K562 (cell line): ENCODE data around the gene HOXB8. TPM values are rescaled to one million over a fixed set of nuclear protein-coding genes. Genes with fewer than 3 reads are reported as not detected.
A peak's percentile ranks its signal among the peaks of the same experiment; 100 is the strongest.

Source experiments
- ARID4B ChIP-seq: sonication (generic); formaldehyde crosslinking; IDR thresholded peaks from 2 replicates; pipeline ENCODE4 v1.8.0; 2022; ENCODE audit warnings: mild to moderate bottlenecking, missing genetic modification reagents
- BRD4 ChIP-seq: fragments of 200-600 bp; sonication (generic); IDR thresholded peaks from 2 replicates; pipeline ENCODE4 v1.6.1; 2017; ENCODE audit warnings: inconsistent platforms
- CBX2 ChIP-seq: fragments of 200-600 bp; sonication (generic); IDR thresholded peaks from one replicate; pipeline ENCODE4 v1.6.1; 2012; ENCODE audit warnings: mild to moderate bottlenecking, low read length, inconsistent platforms; ENCODE audit not compliant: insufficient read depth, poor library complexity, severe bottlenecking
- FOXA3 ChIP-seq, 2 experiments: fragments of 450-650 bp in 1 of 2; sonication (generic) in 1 of 2; formaldehyde crosslinking; IDR thresholded peaks in 1 of 2; conservative IDR thresholded peaks in 1 of 2; 2 replicates each; pipeline versions ENCODE4 v1.4.0 to v1.8.0; 2020 to 2022; ENCODE audit warnings: mild to moderate bottlenecking in 2 of 2, missing genetic modification reagents in 1 of 2
- HDAC6 ChIP-seq: IDR thresholded peaks from 2 replicates; pipeline ENCODE4 v1.6.1; 2012; ENCODE audit warnings: low read depth, mild to moderate bottlenecking, control low read depth, inconsistent platforms, low read length, moderate library complexity
- MBD1 ChIP-seq: fragments of 250-450 bp; sonication (Bioruptor Pico); IDR thresholded peaks from 2 replicates; pipeline ENCODE4 v1.8.0; 2022; ENCODE audit warnings: inconsistent platforms
- MEIS2 ChIP-seq: fragments of 450-650 bp; IDR thresholded peaks from 2 replicates; pipeline ENCODE4 v1.6.1; 2014; ENCODE audit warnings: mild to moderate bottlenecking; ENCODE audit not compliant: partially characterized antibody
- PCBP2 ChIP-seq: fragments of 200-400 bp; formaldehyde crosslinking; IDR thresholded peaks from 2 replicates; pipeline ENCODE4 v1.6.1; 2018; ENCODE audit warnings: low read length, low read depth, mild to moderate bottlenecking, moderate library complexity; ENCODE audit not compliant: poor library complexity, severe bottlenecking
- PRMT5 ChIP-seq: sonication (generic); formaldehyde crosslinking; IDR thresholded peaks from 2 replicates; pipeline ENCODE4 v1.5.0; 2020; ENCODE audit warnings: missing genetic modification reagents
- RAD21 ChIP-seq, 2 experiments: fragments of 250-450 bp in 1 of 2; fragments of 450-650 bp in 1 of 2; sonication (Bioruptor Pico) in 1 of 2; formaldehyde crosslinking in 1 of 2; IDR thresholded peaks in 1 of 2; conservative IDR thresholded peaks in 1 of 2; 2 replicates each; pipeline versions ENCODE4 v1.4.0 to v1.8.0; 2020 to 2022; ENCODE audit warnings: mild to moderate bottlenecking in 2 of 2, moderate library complexity in 1 of 2
- RBBP5 ChIP-seq: fragments of 200-600 bp; sonication (generic); IDR thresholded peaks from 2 replicates; pipeline ENCODE4 v1.6.1; 2012; ENCODE audit warnings: borderline replicate concordance, mild to moderate bottlenecking, low read length, control low read depth, inconsistent platforms; ENCODE audit not compliant: insufficient read depth, poor library complexity, severe bottlenecking
- RCOR1 ChIP-seq, 2 experiments: IDR thresholded peaks; 2 replicates each; pipeline ENCODE4 v1.6.1; 2012; ENCODE audit warnings: low read depth in 2 of 2, low read length in 2 of 2, borderline replicate concordance in 1 of 2, improper control_type of control experiment in 1 of 2
- SMAD2 ChIP-seq: fragments of 150-350 bp; IDR thresholded peaks from 2 replicates; pipeline ENCODE4 v1.6.1; 2014; ENCODE audit warnings: low read depth, mild to moderate bottlenecking, low read length
- USF1 ChIP-seq: sonication (generic); formaldehyde crosslinking; IDR thresholded peaks from 2 replicates; pipeline ENCODE4 v1.9.0; 2022; ENCODE audit warnings: mild to moderate bottlenecking, missing genetic modification reagents
- ZNF12 ChIP-seq: sonication (generic); formaldehyde crosslinking; IDR thresholded peaks from 2 replicates; pipeline ENCODE4 v1.4.0; 2020; ENCODE audit warnings: mild to moderate bottlenecking, missing genetic modification reagents
- ZNF512 ChIP-seq: IDR thresholded peaks from 2 replicates; pipeline ENCODE4 v1.6.1; 2016; ENCODE audit warnings: missing genetic modification characterization, missing compliant biosample characterization
- ZNF696 ChIP-seq: fragments of 250-450 bp; sonication (Bioruptor Pico); conservative IDR thresholded peaks from 2 replicates; pipeline ENCODE4 v1.4.0; 2020; ENCODE audit warnings: mild to moderate bottlenecking, moderate library complexity
- polyA plus RNA-seq, 8 experiments: library from polyadenylated mRNA; depleted of rRNA in 4 of 8; stranded (reverse) in 5 of 8; unstranded in 3 of 8; fragments of >200 nt; fragmentation: Nextera tagmentation in 2 of 8; fragmentation: Illumina TruSeq in 1 of 8; extraction: Ambion mirVana in 2 of 8; extraction: Trizol in 1 of 8; gene quantifications; 2 replicates each; pipeline versions ENCODE4 v1.2.1 to v1.2.3, GENCODE V29; 2011 to 2014; ENCODE audit warnings: inconsistent platforms in 1 of 8, missing spikeins in 1 of 8
- total RNA-seq, 7 experiments: library from RNA; depleted of rRNA in 6 of 7; stranded (reverse); fragments of >200 nt in 6 of 7; fragmentation: Illumina TruSeq in 2 of 7; extraction: Trizol in 2 of 7; gene quantifications; 2 replicates each; pipeline versions ENCODE4 v1.2.1 to v1.2.3, GENCODE V29; 2011 to 2021; ENCODE audit warnings: low replicate concordance in 1 of 7

Gene HOXB8
- total and polyA plus RNA-seq, 9 of the 15 experiments (the other 6 are each of a cell fraction or from before 2014, with no cell fraction given), result 0.52 to 23.8 (median 3.6) TPM

- TF ChIP-seq ZNF512 (tag), result peak; percentile 50; the same call in 1 of the 2 replicates
- TF ChIP-seq HDAC6, result no peak
- 0 out of 2 replicates have a peak, but pooled peaks have one; percentile 38 for TF ChIP-seq ZNF12 (CRISPR knock-in tag)
- TF ChIP-seq RAD21 (CRISPR knock-in tag; conservative IDR thresholded peaks at IDR 0.05 in 1 of 2, IDR thresholded peaks at IDR 0.05 in 1 of 2), result no peak
- no peak for TF ChIP-seq CBX2
- no peak for TF ChIP-seq RCOR1 (IDR thresholded peaks at IDR 0.05; ENCODE audit: borderline replicate concordance in 1 of 2, low read depth in 2 of 2, low read length in 2 of 2)
- TF ChIP-seq ZNF696, result no peak
- TF ChIP-seq MEIS2, result no peak
- no peak for TF ChIP-seq MBD1
- TF ChIP-seq BRD4, result peak; percentile 93; the same call in 1 of the 2 replicates
- TF ChIP-seq FOXA3 (CRISPR knock-in tag; conservative IDR thresholded peaks at IDR 0.05 in 1 of 2, IDR thresholded peaks at IDR 0.05 in 1 of 2), result no peak
- TF ChIP-seq RBBP5, result peak; percentile 21
- TF ChIP-seq PCBP2, result no peak
- peak; percentile 25; the same call in 1 of the 2 replicates for TF ChIP-seq ARID4B (CRISPR knock-in tag)
- no peak for TF ChIP-seq SMAD2
- peak; percentile 5; the same call in 1 of the 2 replicates for TF ChIP-seq USF1
- 0 out of 2 replicates have a peak, but pooled peaks have one; percentile 45 for TF ChIP-seq PRMT5 (CRISPR knock-in tag)
These were observed 10.6 kb upstream of the HOXB8 start (continued) for GRCh38 chr17:48625495-48626244.
